NCI-H345 treated with DMSO at 0.1 percent for 48 hours (cell line): ENCODE measurements around the gene GOLPH3.
"Not testable (repeated sequence)": the region's sequence is repeated elsewhere in the genome, so short reads cannot be mapped to it uniquely, and the experiment has no call there.

ENCODE experiments used
- DNase-seq: peaks from one replicate; lab custom pipeline; 2025; ENCODE audit not compliant: unreplicated experiment; lab: John Stamatoyannopoulos, UW

GOLPH3 gene

GRCh38 chr5:32138839-32139493 lies 35.2 kb downstream of the GOLPH3 start:
- no peak for DNase-seq

- no peak for DNase-seq
Observed at GRCh38 chr5:32136342-32136741, 37.8 kb downstream of the GOLPH3 start.

- no peak for DNase-seq
Observed at GRCh38 chr5:32135086-32135485, 39.0 kb downstream of the GOLPH3 start.

GRCh38 chr5:32132757-32133156 lies 41.4 kb downstream of the GOLPH3 start:
- no peak for DNase-seq

- no peak for DNase-seq
Observed at GRCh38 chr5:32131604-32132003, 42.5 kb downstream of the GOLPH3 start.

GRCh38 chr5:32130865-32131264 lies 43.3 kb downstream of the GOLPH3 start:
- DNase-seq = no peak

- DNase-seq = no peak
Observed at GRCh38 chr5:32129074-32129598, 45.0 kb downstream of the GOLPH3 start.

GRCh38 chr5:32127711-32128110 lies 46.4 kb downstream of the GOLPH3 start:
- DNase-seq = no peak

- DNase-seq = no peak
Observed at GRCh38 chr5:32126691-32127090, 47.4 kb downstream of the GOLPH3 start.

GRCh38 chr5:32123889-32124676 lies 50.0 kb downstream of the GOLPH3 start:
- no peak for DNase-seq

- DNase-seq = no peak
Observed at GRCh38 chr5:32123058-32123805, 50.9 kb downstream of the GOLPH3 start.

- not testable (repeated sequence) for DNase-seq
Observed at GRCh38 chr5:32118922-32119321, 55.2 kb downstream of the GOLPH3 start.

- no peak for DNase-seq
Observed at GRCh38 chr5:32116574-32117313, 57.4 kb downstream of the GOLPH3 start.

GRCh38 chr5:32115985-32116384 lies 58.1 kb downstream of the GOLPH3 start:
- no peak for DNase-seq

GRCh38 chr5:32110111-32110696 lies 63.9 kb downstream of the GOLPH3 start:
- no peak for DNase-seq

- DNase-seq = no peak
Observed at GRCh38 chr5:32109236-32109635, 64.9 kb downstream of the GOLPH3 start.

GRCh38 chr5:32108167-32108566 lies 66.0 kb downstream of the GOLPH3 start:
- DNase-seq = no peak

- DNase-seq = no peak
Observed at GRCh38 chr5:32107291-32107690, 66.8 kb downstream of the GOLPH3 start.

- DNase-seq = no peak
Observed at GRCh38 chr5:32103521-32103920, 70.6 kb downstream of the GOLPH3 start.

GRCh38 chr5:32102254-32102986 lies 71.7 kb downstream of the GOLPH3 start:
- DNase-seq = no peak
